K562 (cell line): Measurements from ENCODE around the gene CEACAM18. TPM values are rescaled to one million over a fixed set of nuclear protein-coding genes. Genes with fewer than 3 reads are reported as not detected.
A peak's percentile ranks its signal among the peaks of the same experiment; 100 is the strongest.

ENCODE experiments used
- ATAC-seq: fragments of 200-7000 bp; cut with Tn5 transposase; 3 replicates; pipeline ENCODE4 v1.9.1; 2020; ENCODE audit warnings: moderate library complexity
- BruUV-seq: library from RNA; stranded (reverse); fragments of 400-500 nt; replicated peaks from 2 replicates; lab custom pipeline; 2021; lab: Mats Ljungman, UMichigan
- CTCF ChIA-PET: fragments of 300-600 bp; formaldehyde crosslinking; extraction: SDS; loops from one replicate; lab custom pipeline; 2021; ENCODE audit warnings: low intra/inter-chr PET ratio; lab: Yijun Ruan, JAX
- POLR2A ChIA-PET: fragments of 300-600, 350-650 bp; sonication (Branson Sonifier 250); formaldehyde crosslinking; extraction: SDS; loops from one replicate; lab custom pipeline; 2021; ENCODE audit warnings: antibody characterized with exemption, inconsistent platforms; lab: Yijun Ruan, JAX
- DNase-seq, 4 experiments: peaks; one replicate each; pipeline versions ENCODE4 v3.0.0 to v3.0.0-alpha.2; 2011 to 2018; ENCODE audit warnings: low spot score in 3 of 4, mixed read lengths in 3 of 4; ENCODE audit errors: extremely low read depth in 1 of 4
- FAIRE-seq: peaks from 2 replicates; lab custom pipeline; 2011; peaks lifted over from hg19 to GRCh38; lab: Jason Lieb, UNC
- H2AFZ ChIP-seq: 2 replicates; pipeline ENCODE4 v1.6.0; 2011; ENCODE audit warnings: low read depth, low read length, control low read depth, inconsistent platforms
- H3K27ac ChIP-seq: fragments of 200-600 bp; 3 replicates; pipeline ENCODE4 v1.8.0; 2011; ENCODE audit warnings: low read depth, mild to moderate bottlenecking, control low read depth, inconsistent platforms, low read length, moderate library complexity, mixed read lengths; ENCODE audit errors: extremely low read depth
- H3K27me3 ChIP-seq, 2 experiments: fragments of 300-600 bp in 1 of 2; 2 replicates in 1 of 2; 3 replicates in 1 of 2; pipeline versions ENCODE4 v1.6.0 to v1.8.0; 2011; ENCODE audit warnings: inconsistent platforms in 2 of 2, low read length in 2 of 2, mild to moderate bottlenecking in 1 of 2, mixed read lengths in 1 of 2, moderate library complexity in 1 of 2; ENCODE audit not compliant: control insufficient read depth in 2 of 2, insufficient read depth in 2 of 2
- H3K36me3 ChIP-seq: fragments of 300-600 bp; 3 replicates; pipeline ENCODE4 v1.8.0; 2011; ENCODE audit warnings: mild to moderate bottlenecking, low read length, inconsistent platforms; ENCODE audit not compliant: control insufficient read depth, insufficient read depth
- H3K4me1 ChIP-seq, 2 experiments: fragments of 200-600 bp in 1 of 2; replicated peaks in 1 of 2; 2 replicates in 1 of 2; 3 replicates in 1 of 2; pipeline versions ENCODE4 v1.5.1 to v1.8.0; 2011; ENCODE audit warnings: inconsistent platforms in 2 of 2, low read length in 2 of 2, mild to moderate bottlenecking in 1 of 2, mixed read lengths in 1 of 2, moderate library complexity in 1 of 2; ENCODE audit not compliant: control insufficient read depth in 2 of 2, insufficient read depth in 2 of 2
- H3K4me2 ChIP-seq: 2 replicates; pipeline ENCODE4 v1.6.1; 2011; ENCODE audit warnings: low read length, control low read depth, inconsistent platforms, mixed read lengths; ENCODE audit not compliant: insufficient read depth
- H3K4me3 ChIP-seq: fragments of 200-600 bp; sonication (generic), shearing (Covaris generic); 2 replicates; pipeline ENCODE4 v1.5.1; 2016; ENCODE audit warnings: control low read depth, inconsistent platforms
- H3K79me2 ChIP-seq: fragments of 200-600 bp; 3 replicates; pipeline ENCODE4 v1.8.0; 2011; ENCODE audit warnings: low read length, inconsistent platforms; ENCODE audit not compliant: control insufficient read depth, insufficient read depth
- H3K9ac ChIP-seq, 2 experiments: 2 replicates each; pipeline versions ENCODE4 v1.6.0 to v1.6.1; 2011; ENCODE audit warnings: low read depth in 2 of 2, low read length in 2 of 2, control low read depth in 1 of 2, inconsistent platforms in 1 of 2, mild to moderate bottlenecking in 1 of 2, mixed read lengths in 1 of 2; ENCODE audit not compliant: insufficient read depth in 1 of 2
- H3K9me1 ChIP-seq: one replicate; pipeline ENCODE4 v1.6.0; 2011; ENCODE audit warnings: inconsistent platforms, mild to moderate bottlenecking, low read length, moderate library complexity; ENCODE audit not compliant: control insufficient read depth, insufficient read depth
- H3K9me3 ChIP-seq: replicated peaks from 2 replicates; pipeline ENCODE4 v1.5.1; 2011; ENCODE audit warnings: low read depth, low read length, inconsistent platforms; ENCODE audit not compliant: control insufficient read depth, insufficient read depth
- H4K20me1 ChIP-seq: replicated peaks from 2 replicates; pipeline ENCODE4 v1.6.1; 2011; ENCODE audit warnings: low read length, inconsistent platforms, mixed read lengths; ENCODE audit not compliant: control insufficient read depth, insufficient read depth
- ARNT ChIP-seq, 2 experiments: fragments of 450-650 bp; IDR thresholded peaks; 2 replicates each; pipeline ENCODE4 v1.6.1; 2016; ENCODE audit warnings: mild to moderate bottlenecking in 1 of 2
- GABPB1 ChIP-seq: sonication (generic); formaldehyde crosslinking; IDR thresholded peaks from 2 replicates; pipeline ENCODE4 v1.8.0; 2022; ENCODE audit warnings: mild to moderate bottlenecking, missing genetic modification reagents
- HDGF ChIP-seq: fragments of 450-650 bp; IDR thresholded peaks from 2 replicates; pipeline ENCODE4 v1.6.1; 2016
- NKRF ChIP-seq: fragments of 450-650 bp; IDR thresholded peaks from 2 replicates; pipeline ENCODE4 v1.6.1; 2016; ENCODE audit warnings: borderline replicate concordance
- NR1H2 ChIP-seq: sonication (generic); formaldehyde crosslinking; IDR thresholded peaks from 2 replicates; pipeline ENCODE4 v1.4.0; 2020; ENCODE audit warnings: mild to moderate bottlenecking, missing genetic modification reagents
- TEAD4 ChIP-seq, 2 experiments: sonication (generic) in 1 of 2; formaldehyde crosslinking in 1 of 2; IDR thresholded peaks; 2 replicates each; pipeline versions ENCODE4 v1.6.1 to v1.8.0; 2012 to 2022; ENCODE audit warnings: borderline replicate concordance in 1 of 2, inconsistent platforms in 1 of 2, low read length in 1 of 2, mild to moderate bottlenecking in 1 of 2, missing genetic modification reagents in 1 of 2
- UBTF ChIP-seq, 2 experiments: IDR thresholded peaks; 2 replicates each; pipeline ENCODE4 v1.6.1; 2012; ENCODE audit warnings: improper control_type of control experiment in 2 of 2, low read depth in 2 of 2, low read length in 2 of 2, borderline replicate concordance in 1 of 2
- ZMIZ1 ChIP-seq, 2 experiments: fragments of 150-350 bp in 1 of 2; IDR thresholded peaks; 2 replicates each; pipeline ENCODE4 v1.6.1; 2012 to 2016; ENCODE audit warnings: low read depth in 2 of 2, low read length in 2 of 2, mild to moderate bottlenecking in 1 of 2, moderate library complexity in 1 of 2
- ZNF24 ChIP-seq: fragments of 450-650 bp; IDR thresholded peaks from 2 replicates; pipeline ENCODE4 v1.6.1; 2016
- WGBS: fragments of 100-300 bp; shearing (Covaris generic); methylation state at CpG from one replicate; pipeline ENCODE4 v1.1.6; 2016; ENCODE audit warnings: low coverage, mixed read lengths; ENCODE audit not compliant: insufficient coverage; ENCODE audit errors: missing lambda C conversion rate; 5-methylcytosine and 5-hydroxymethylcytosine counted together
- in situ Hi-C: fragments of 300-500 bp; cut with MboI; formaldehyde crosslinking; loops from 4 replicates; pipeline ENCODE4 v1.15.0; 2018; ENCODE audit warnings: inconsistent platforms, mixed read lengths
- intact Hi-C: fragments of 100-400 bp; cut with micrococcal nuclease; formaldehyde crosslinking; loops from 2 replicates; pipeline ENCODE4 v1.14.2; 2022
- polyA plus RNA-seq, 8 experiments: library from polyadenylated mRNA; depleted of rRNA in 4 of 8; stranded (reverse) in 5 of 8; unstranded in 3 of 8; fragments of >200 nt; fragmentation: Nextera tagmentation in 2 of 8; fragmentation: Illumina TruSeq in 1 of 8; extraction: Ambion mirVana in 2 of 8; extraction: Trizol in 1 of 8; gene quantifications; 2 replicates each; pipeline versions ENCODE4 v1.2.1 to v1.2.3, GENCODE V29; 2011 to 2014; ENCODE audit warnings: inconsistent platforms in 1 of 8, missing spikeins in 1 of 8
- total RNA-seq, 7 experiments: library from RNA; depleted of rRNA in 6 of 7; stranded (reverse); fragments of >200 nt in 6 of 7; fragmentation: Illumina TruSeq in 2 of 7; extraction: Trizol in 2 of 7; gene quantifications; 2 replicates each; pipeline versions ENCODE4 v1.2.1 to v1.2.3, GENCODE V29; 2011 to 2021; ENCODE audit warnings: low replicate concordance in 1 of 7
- TF ChIP-seq, protein P1 (sequence below), 2 experiments: fragments of 450-650 bp in 1 of 2; sonication (generic) in 1 of 2; formaldehyde crosslinking in 1 of 2; IDR thresholded peaks in 1 of 2; conservative IDR thresholded peaks in 1 of 2; 2 replicates each; pipeline versions ENCODE4 v1.6.1 to v1.8.1; 2016 to 2023; ENCODE audit warnings: mild to moderate bottlenecking in 2 of 2, moderate library complexity in 2 of 2, inconsistent platforms in 1 of 2, missing genetic modification reagents in 1 of 2

CEACAM18 gene
- total and polyA plus RNA-seq, 9 of the 15 experiments (the other 6 are each of a cell fraction or from before 2014, with no cell fraction given): 0.08 to 0.24 (median 0.15) TPM; not detected in 3

GRCh38 chr19:51467864-51468544 is 10.3 kb upstream of the CEACAM18 start:
- Histone ChIP-seq H4K20me1 (no peaks in the 10 kb centered on the region), H2AFZ (no peak overlapping the region; the same call in 1 of the 2 replicates), H3K79me2 (peaks cover 73% of the 10 kb centered on the region), H3K9ac (peak overlapping the region; percentile 78 to 93), H3K4me2 (peak overlapping the region; percentile 92), H3K9me3 (no peaks in the 10 kb centered on the region), H3K27ac (peak overlapping the region; percentile 84), H3K4me1 (peaks cover 14 to 24% of the 10 kb centered on the region in 2 experiments), H3K27me3 (no peaks in the 10 kb centered on the region), H3K36me3 (peaks cover 9% of the 10 kb centered on the region; the same call in 2 of the 3 replicates), H3K4me3 (peak overlapping the region; percentile 59), H3K9me1 (no peaks in the 10 kb centered on the region)
- no TSS peak for BruUV-seq
- DNase-seq (peak; percentile 67 to 94 (median 79)), FAIRE-seq (peak; percentile 98), ATAC-seq (peak; percentile 86)
- intact Hi-C loops: loop anchor here (2.0 kb wide), 1 partner anchor 79 kb away; no protein-coding TSS in a partner anchor
- 0% methylated on average over 4 of the region's 4 CpGs for WGBS
- CTCF ChIA-PET: no interaction called here
- POLR2A ChIA-PET: interaction anchor here (0.5 to 1.9 kb wide), 11 partner anchors 12 to 349 kb away, joined by 3 to 9 read pairs (median 3); no protein-coding TSS in a partner anchor
- in situ Hi-C loops: no loop called here
- TF ChIP-seq TEAD4 (IDR thresholded peaks at IDR 0.05; ENCODE audit: low read length): peak; percentile 48
- no peak for TF ChIP-seq TEAD4 (CRISPR knock-in tag; IDR thresholded peaks at IDR 0.05; ENCODE audit: borderline replicate concordance)
- peak; percentile 50 for TF ChIP-seq ZNF24
- TF ChIP-seq NR1H2 (CRISPR knock-in tag): no peak
- TF ChIP-seq GABPB1 (CRISPR knock-in tag): peak; percentile 52; the same call in 1 of the 2 replicates
- peak in 1 of 2 experiments; percentile 88; a peak in 2 of 4 replicates for TF ChIP-seq UBTF (IDR thresholded peaks at IDR 0.05; ENCODE audit: borderline replicate concordance in 1 of 2, low read depth in 2 of 2, low read length in 2 of 2)
- TF ChIP-seq, protein P1, sequence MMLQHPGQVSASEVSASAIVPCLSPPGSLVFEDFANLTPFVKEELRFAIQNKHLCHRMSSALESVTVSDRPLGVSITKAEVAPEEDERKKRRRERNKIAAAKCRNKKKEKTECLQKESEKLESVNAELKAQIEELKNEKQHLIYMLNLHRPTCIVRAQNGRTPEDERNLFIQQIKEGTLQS (IDR thresholded peaks at IDR 0.05): no peak
- TF ChIP-seq, protein P1 (CRISPR knock-in tag; conservative IDR thresholded peaks at IDR 0.05): no peak
- peak; percentile 18 to 58; a peak in 2 of 4 replicates for TF ChIP-seq ARNT (IDR thresholded peaks at IDR 0.05)
- peak; percentile 32; the same call in 1 of the 2 replicates for TF ChIP-seq HDGF
- TF ChIP-seq NKRF: peak; percentile 65
- TF ChIP-seq ZMIZ1 (IDR thresholded peaks at IDR 0.05; ENCODE audit: low read depth in 2 of 2, low read length in 2 of 2): peak in 1 of 2 experiments; percentile 70; a peak in 2 of 4 replicates
